GM21786 (cell line): ENCODE data around the gene MYH6.
"Not testable (repeated sequence)": the region's sequence is repeated elsewhere in the genome, so short reads cannot be mapped to it uniquely, and the experiment has no call there.

ENCODE experiments used
- ATAC-seq: cut with Tn5 transposase; IDR thresholded peaks from one replicate; pipeline ENCODE4 v1.9.1; 2021; ENCODE audit not compliant: unreplicated experiment

Gene MYH6

DNA sequence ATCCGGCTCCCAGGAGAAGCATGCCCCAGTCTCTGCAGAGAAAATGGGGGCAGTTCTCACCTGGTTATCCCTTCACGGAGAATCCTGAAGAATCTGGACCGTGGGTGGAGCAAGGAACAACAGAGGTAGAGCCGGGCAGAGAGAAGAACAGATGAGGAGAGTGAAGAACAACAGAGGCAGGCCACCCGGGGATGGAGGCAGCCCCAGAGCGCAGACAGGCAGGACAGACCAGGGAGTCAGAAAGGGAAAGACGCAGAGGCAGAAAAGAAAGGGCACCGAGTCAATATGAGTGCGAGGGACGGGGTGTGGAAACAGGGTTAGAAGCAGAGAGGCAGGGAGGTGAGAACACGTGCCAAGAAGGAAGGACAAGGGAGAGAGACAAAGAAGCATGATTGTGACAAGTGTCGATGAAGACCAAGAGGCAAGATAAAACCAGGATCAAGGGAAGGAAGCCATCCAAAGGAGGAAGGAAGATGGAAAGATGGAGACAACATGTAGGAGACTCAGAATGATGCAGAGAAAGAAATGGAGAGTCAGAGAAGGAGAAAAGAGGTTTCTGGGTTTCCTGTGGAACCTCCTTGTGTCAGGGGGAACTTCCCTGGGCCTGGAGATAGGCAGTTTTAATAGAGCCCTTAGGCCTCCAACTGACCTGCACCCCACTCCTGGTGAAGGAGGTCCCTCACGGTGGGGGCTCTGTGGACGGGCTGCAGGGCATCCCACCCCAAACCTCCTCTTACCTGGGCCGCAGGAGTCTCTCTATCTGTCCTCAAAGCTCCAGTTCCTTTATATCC, at the start of gene MYH6:
Gene MYH6, minus strand, starts transcription at position 758 of the 791 bp plus-strand sequence. CDS start 1,050 bp downstream, outside the sequence.
- no peak for ATAC-seq

- not testable (repeated sequence) for ATAC-seq
These were observed 49.0 kb upstream of the MYH6 start for GRCh38 chr14:23456883-23457586.

- no peak for ATAC-seq
These were observed 46.4 kb upstream of the MYH6 start for GRCh38 chr14:23454445-23454856.

- no peak for ATAC-seq
These were observed 44.2 kb upstream of the MYH6 start for GRCh38 chr14:23452237-23452636.

GRCh38 chr14:23450379-23450778, 42.3 kb upstream of the MYH6 start:
- no peak for ATAC-seq

DNA sequence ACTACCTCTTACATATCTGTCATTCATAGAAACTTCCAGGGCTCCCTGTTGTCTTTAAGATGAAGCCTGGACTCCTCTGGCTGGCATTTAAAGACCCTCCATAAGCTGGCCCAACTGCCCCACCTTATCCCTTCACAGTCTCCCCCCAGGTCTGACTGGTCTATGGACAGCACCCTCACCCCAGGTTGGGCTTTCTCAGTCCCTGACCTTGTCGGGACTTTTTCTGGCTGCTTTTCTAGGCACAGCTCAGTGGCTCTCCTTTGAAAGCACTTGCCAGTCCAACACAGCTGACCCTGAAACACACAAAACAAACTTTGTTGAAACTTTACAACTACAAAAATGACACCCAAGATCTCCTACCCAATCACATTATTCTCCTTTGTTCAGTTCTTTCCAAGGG, 41.2 kb upstream of the MYH6 start:
- no peak for ATAC-seq

DNA sequence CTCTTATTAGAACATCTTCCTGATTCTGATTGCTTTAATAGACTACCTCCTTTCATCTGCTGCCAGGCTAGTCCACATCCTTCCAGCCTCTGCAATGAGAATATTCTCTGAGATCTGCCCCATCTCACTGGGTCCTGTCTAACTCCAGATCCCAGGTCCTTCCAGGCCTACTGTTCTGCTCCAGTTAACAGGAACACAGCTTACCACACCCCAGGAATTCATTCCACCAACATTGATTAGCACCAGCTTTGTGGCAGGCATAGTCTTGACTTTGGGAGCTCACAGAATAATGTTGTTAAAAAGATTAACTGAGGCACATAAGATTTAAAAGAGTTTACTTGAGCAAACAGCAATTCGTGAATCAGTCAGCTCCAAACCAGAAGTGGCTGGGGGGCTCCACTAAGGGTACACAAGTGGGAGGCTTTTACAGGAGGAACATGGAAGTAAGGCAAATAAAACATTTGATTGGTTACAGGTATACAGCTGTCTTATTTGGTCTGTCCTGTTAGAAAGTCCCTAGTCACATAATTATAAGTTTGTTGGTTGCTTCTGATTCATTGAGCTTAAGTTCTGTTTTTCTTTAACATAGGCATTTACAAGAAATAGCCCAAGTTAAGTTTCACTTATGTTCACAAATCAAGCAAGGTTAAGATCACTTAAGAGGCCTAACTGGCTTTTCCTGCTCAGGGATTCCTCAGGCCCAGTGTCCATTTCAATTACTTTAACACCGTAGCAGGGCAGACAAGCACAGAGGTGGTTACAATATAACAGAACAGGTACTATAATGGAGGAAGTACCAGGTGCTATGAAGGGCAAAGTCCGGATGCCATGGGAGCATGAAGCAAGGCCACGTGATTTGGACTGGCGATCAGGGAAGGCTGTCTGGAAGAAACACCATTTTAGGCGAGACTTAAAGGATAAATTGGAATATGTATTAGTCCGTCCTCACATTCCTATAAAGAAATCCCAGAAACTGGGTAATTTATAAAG, 39.6 kb upstream of the MYH6 start:
- ATAC-seq = no peak

DNA sequence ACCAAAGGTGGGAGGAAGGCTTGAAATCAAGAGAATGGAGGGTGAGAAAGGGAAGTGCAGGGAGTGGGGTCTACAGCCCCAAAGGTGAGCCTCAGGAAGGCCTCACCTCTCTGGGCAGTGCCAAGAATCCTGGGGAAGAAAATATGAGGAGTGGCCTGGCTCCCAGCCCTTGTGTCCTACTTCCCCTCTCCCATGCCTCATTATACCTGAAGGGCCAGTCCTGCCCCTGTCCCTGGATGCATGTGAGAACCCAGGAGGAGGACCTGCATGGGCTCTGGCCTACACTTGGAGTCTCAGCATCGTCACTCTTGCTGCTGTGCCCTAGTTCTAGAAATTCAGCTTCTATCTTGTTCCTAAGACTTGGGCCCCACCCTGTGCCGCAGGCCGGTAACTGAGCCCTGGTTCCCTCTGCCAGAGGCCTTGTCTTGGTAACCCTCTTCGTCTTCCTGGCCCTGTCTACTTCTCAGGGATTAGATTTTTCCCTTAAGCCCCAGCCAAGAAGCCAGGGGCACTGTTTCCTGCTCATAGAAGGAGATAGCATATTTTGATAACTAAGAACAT, 38.3 kb upstream of the MYH6 start:
- no peak for ATAC-seq

DNA sequence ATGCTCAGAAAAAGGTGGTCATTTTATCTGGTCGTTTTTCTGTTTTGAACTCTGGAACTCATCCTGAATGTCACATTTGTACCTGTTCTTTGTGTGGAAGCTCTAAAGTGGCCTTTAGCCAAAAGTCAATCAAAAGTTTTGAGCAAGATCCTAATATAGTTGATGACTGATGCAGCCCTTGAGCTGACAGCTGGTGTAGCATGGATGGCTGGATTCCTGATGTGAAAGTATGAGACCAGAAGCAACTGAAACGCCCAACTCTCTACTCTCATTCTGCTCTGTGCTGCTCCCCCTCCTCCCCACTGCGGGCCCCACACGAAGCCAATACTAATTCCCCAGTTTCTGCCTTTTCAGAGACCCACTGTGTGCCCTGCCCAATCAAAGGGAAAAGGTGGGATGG, 37.7 kb upstream of the MYH6 start:
- ATAC-seq = no peak

GRCh38 chr14:23444314-23444713, 36.2 kb upstream of the MYH6 start:
- ATAC-seq = no peak

- no peak for ATAC-seq
These were observed 35.8 kb upstream of the MYH6 start for GRCh38 chr14:23443881-23444280.

DNA sequence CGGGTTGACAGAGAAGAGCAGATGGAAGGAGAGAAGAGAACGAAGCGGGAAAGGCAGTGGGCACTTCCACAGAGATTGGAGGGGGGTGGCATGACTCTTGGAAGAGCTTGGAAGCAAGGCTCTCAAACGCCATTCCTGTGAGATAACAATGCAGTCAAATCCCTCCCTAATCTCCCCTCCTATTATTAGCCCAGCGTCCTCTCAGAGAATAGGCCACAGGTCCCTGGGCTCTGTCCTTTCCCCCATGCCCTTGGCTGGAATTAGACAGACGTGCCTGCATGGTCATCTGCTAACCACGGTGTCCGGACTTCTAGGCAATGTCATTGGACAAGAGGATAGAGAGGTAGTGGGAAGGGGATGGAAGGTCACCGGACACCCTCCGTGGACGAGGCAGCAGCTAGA, 35.3 kb upstream of the MYH6 start:
- no peak for ATAC-seq

DNA sequence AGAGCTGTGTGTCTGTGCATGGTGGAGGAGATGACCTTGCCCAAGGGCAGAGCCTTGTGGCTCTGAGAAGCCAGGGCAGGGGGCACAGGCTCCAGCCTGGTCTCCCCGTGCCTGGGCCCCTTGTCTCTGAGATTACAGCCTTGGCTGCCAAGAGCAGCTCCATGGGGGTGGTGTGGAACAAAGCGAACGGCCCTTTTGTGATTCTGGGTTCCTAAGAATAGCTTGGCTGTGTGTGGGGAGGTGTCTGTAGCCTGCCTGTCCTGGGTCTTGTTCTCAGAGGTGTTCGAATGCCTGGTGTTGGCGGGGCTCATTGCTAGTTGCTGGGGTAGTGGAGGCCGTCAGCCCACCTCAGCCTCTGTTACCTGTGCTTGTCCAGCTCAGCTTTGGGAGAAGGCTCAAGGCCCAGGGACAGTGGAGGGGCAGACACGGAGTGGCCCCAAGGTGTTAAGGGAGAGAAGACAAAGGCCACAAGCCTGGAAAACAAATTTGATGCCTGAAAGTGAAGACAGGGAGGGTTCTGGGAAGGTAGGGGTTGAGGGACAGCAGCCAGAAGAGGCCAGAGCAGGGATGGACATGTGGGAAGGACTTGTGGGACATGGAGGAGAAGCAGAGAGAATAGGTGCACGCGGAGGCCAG, 34.8 kb upstream of the MYH6 start:
- ATAC-seq = no peak

- no peak for ATAC-seq
These were observed 33.0 kb upstream of the MYH6 start for GRCh38 chr14:23441076-23441475.

- ATAC-seq = no peak
These were observed 31.2 kb upstream of the MYH6 start for GRCh38 chr14:23439107-23439835.

DNA sequence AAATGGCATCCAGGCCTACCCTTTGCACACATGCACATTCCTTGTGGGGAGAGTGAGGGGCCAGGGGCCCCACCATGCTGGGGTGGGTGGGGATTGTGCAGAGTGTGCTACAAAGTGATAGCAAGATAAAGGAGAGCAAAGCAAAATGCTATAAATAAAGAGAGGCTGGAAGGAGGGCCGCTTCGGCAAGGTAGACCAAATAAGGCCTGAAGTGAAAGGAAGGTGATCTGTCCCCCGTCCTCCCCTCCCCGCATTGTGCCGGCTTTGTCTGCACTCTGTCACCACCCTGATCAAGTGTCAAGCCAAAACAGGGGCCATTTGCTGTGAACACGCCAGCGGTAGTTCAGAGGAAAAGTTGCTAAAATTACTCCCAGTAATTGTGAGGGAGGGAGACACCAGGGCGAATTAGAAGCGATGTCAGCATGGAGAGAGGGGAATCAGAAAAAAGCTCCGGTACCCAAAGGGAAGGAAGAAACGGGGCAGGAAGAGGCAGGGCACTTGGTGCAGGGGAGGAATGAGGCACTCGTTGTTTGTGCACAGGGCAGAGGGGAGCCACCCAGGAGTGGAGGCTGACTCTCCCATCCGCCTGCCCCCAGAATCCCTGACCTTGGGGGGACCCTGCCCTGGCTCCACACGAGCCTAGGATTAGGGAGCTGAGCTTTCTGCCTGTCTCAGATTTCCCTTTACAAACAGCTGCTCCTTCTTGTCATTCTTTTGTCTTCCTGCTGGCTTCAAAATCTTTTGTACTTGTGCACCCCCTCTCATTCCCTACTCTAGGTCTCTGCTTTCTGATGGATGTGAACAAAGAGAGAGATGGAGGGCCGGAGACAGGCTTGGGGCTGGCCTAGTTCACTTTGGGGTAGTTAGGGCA, 30.3 kb upstream of the MYH6 start:
- no peak for ATAC-seq

DNA sequence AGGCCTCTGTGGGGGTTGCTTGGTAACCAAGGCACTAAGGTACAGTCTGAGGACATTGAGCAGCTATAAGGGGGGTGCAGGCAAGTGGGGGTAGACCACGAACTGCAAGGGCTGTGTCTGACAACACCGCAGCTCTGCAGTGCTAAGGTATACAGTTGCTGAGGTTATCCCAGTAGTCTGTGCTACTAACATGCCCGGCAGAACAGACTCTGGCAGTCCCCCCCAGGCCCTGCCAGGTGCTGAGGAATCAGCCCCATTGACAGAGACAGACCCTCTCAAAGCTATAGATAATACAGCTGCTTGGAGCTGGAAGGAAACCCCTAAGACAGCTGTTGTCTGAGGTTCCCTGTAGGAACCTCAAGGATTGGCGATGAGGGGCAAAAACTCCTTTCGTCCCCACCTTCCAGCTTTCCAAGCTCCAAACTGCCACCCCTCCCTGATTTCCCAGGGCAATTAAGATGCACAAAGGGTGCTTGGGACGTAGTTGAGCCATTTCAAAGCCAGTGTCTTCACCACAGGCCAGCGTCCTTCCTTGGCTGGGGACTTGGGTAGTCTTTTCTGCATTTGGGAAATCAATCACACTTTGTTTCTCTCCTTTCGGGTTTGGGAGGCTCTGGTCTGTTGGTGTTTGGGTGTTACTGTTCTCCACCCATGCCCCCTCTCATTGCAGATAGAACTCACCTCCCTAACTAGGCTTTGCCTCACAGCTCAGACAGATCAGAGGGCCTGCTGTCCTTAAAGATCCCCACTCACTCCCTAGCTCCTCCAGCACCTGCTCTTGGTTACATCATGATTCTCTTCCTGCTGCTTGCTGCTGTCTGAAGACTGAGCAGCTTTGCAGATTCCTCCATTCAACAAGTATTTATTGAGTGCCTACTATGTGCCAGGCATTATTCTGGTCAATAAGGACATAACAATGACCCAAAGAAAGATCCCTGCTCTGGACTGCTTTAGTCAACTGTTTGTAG, 29.3 kb upstream of the MYH6 start:
- ATAC-seq = no peak
